RKO (cell line): ENCODE results near the gene TRAF3IP1.
"Not testable (repeated sequence)": the region's sequence is repeated elsewhere in the genome, so short reads cannot be mapped to it uniquely, and the experiment has no call there.

Source experiments
- DNase-seq: peaks from one replicate; pipeline ENCODE4 v3.0.0-alpha.2; 2016; ENCODE audit warnings: low spot score

Gene TRAF3IP1

DNA sequence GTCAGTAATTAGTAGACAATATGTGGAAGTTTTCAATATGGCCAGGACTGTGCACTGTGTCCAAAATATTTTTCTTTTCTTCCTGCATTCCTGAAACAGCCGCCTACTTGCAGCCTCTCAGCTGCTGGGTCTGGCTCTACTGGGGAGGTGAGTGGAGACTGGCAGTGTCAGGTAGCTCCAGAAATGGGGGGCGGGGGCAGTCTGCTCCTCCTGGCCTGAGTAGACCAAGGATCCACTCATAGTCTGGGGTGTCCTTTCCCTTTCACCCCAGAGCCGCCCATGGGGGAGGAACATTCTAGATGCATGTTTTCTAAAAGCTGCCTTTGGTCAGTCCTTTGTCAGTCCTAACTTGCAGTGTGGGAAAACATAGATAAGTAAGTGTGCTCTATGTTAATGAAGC lies 23.7 kb downstream of the TRAF3IP1 start:
- no peak for DNase-seq

- DNase-seq, result no peak
These were observed 24.2 kb downstream of the TRAF3IP1 start for GRCh38 chr2:238344517-238344916.

GRCh38 chr2:238345297-238345968 lies 25.1 kb downstream of the TRAF3IP1 start:
- DNase-seq, result no peak

DNA sequence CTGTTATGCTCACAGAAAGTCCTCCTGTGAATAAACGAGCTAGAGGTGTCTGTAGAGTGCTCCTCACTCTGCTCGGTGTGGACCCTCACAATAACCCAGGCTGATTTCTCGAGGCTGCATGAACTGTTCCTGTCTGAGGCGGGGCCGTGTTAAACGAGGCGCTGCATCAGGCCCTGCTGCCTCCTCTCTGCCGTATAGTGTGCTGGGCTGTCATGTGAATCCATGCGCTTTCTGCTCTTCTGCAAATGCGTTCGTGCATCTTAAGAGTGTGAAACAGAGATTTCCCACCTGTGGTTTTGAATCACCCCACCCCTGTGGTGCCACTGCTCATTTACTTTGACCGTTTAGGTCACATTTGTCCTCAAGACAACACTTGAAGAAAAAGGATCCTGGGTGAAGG lies 26.2 kb downstream of the TRAF3IP1 start:
- no peak for DNase-seq

- DNase-seq, result no peak
These were observed 30.0 kb downstream of the TRAF3IP1 start for GRCh38 chr2:238350150-238350897.

GRCh38 chr2:238351315-238351714 lies 31.0 kb downstream of the TRAF3IP1 start:
- DNase-seq, result no peak

DNA sequence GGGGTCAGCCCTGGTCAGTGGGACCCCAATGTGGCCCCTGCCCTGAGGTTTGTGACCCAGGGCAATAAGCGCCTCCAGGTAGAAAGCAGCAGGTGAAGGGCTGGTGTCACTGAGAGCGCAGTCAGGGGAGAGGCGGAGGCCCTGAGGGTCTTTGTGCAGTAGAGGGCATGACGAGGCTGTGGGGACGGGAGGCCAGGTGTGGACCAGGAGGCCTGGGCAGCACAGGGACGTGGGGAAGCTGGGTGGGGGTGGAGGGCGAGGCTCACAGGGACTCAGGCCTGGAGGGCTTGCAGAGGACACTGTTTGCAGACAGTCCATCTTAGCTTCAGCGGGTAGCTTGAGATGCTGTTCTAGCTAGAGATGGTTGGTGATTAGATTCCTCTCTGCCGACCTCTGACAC lies 32.0 kb downstream of the TRAF3IP1 start:
- DNase-seq, result no peak

- no peak for DNase-seq
These were observed 38.5 kb downstream of the TRAF3IP1 start for GRCh38 chr2:238358769-238359168.

- DNase-seq, result no peak
These were observed 39.1 kb downstream of the TRAF3IP1 start for GRCh38 chr2:238359403-238359802.

DNA sequence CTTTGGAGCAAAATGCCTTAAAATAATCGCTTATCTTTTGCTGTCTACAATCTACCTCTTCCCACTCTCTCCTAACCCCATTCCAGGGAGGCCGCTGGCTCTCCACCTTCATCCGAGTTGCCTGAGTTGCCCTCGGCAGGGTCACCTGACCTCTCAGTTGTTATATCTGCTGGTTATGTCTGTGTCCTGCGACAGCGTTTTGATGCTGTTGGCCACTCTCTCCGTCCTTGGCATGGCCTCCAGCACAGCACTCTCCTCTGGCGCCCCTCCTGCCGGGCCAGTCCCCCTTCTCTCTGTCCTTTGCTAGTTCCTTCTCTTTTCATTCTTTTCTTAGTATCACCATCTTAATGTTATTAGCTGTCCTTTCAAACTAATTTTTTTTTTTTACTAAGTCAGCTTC lies 41.6 kb downstream of the TRAF3IP1 start:
- no peak for DNase-seq

DNA sequence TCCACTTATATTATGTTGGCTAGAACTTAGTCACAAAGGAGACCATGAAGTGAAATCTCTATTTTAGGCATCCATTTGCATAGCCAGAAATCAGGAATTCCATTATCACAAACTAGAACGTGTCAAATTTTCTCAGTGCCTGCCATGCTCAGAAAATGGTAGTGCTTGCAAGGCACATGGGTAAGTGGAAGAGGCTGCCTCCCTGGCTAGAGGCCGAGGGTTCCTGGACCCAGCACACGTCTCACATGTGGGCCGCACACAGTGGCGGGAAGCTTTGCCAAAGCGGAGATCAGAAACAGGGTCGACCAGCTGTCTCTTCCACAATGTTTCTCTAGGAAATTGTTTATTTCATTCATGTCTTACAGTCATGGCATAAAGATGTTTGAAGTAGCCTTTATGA lies 42.3 kb downstream of the TRAF3IP1 start:
- no peak for DNase-seq

DNA sequence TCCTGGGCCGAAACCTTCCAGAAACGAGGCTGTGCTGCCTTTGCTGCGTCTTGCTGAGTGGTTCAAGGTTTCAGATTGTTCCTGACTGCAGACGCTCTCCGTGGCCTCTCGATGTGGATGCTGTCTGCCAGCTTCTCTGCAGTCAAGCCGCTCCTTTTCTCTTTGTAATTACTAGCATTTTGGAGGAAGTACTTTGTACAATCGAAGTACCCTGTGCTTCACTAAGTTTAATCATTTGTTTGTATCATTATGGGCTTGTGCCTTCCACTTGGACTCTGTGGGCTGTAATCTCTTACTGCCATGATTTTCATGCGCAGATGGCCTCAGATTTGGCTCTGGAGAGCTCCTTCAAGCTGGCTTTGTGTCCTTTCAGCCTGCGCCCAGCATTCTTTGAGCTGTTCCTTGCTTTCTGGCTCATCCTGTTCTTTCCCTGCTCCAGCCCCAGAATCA lies 49.3 kb downstream of the TRAF3IP1 start:
- no peak for DNase-seq

DNA sequence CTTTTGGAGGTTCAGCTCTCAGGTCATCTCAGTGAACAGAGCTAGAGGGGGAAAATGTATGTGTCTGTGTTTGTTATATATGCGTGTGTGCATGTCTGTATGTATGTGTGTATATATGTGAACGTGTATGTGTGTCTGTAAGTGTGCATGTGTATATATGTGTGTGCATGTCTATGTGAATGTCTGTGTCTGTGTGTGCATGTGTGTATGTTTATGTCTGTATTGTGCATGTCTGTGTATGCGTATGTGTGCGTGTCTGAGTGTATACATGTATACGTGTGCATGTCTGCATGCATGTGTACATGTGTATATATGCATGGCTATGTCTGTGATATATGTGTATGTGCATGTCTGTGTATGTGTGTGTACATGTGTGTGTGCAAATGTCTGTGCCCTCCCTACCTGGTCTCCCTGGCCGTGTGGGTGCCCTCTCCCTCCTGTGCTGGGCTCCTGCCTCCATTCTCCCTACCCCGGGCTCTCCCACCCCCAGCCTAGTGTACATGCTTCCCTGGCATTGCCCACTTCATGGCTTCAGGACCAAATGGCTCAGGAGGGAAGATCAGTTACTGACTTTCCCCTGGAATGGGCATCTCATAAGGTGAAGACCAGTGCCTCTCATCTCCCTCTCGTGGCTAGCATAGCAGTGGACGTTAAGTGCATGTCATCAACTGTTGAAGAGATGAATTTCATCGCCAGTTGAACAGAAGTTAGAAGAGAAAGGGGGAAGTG lies 49.9 kb downstream of the TRAF3IP1 start:
- DNase-seq, result no peak

- DNase-seq, result peak; percentile 57
These were observed 50.6 kb downstream of the TRAF3IP1 start for GRCh38 chr2:238370823-238371372.

DNA sequence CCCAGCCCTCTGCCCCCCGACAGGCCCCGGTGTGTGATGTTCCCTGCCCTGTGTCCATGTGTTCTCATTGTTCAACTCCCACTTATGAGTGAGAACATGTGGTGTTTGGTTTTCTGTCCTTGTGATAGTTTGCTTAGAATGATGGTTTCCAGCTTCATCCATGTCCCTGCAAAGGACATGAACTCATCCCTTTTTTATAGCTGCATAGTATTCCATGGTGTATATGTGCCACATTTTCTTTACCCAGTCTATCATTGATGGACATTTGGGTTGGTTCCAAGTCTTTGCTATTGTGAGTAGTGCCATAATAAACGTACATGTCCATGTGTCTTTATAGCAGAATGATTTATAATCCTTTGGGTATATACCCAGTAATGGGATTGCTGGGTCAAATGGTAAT lies 52.0 kb downstream of the TRAF3IP1 start:
- not testable (repeated sequence) for DNase-seq

DNA sequence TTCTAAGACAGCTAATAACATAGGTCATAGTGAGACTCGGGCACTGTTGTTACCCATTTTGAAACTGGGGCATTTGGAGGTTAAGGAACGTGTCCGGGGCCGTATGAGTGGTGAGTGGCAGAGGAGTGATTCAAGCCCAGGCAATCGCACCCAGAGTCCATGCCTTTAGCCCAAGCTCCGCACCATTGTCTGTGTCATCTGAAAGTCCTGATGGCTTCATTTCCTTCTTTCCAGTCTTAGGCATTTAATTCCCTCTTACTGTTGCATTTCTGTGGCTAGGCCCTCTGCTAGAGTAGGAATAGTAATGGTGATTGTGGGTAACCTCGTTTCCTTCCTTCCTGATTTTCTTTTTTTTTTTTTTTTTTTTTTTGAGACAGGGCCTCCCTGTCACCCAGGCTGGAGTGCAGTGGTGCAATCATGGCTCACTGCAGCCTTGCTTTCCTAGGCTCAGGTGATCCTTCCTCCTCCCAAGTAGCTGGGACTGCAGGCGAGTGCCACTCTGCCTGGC lies 56.6 kb downstream of the TRAF3IP1 start:
- no peak for DNase-seq

DNA sequence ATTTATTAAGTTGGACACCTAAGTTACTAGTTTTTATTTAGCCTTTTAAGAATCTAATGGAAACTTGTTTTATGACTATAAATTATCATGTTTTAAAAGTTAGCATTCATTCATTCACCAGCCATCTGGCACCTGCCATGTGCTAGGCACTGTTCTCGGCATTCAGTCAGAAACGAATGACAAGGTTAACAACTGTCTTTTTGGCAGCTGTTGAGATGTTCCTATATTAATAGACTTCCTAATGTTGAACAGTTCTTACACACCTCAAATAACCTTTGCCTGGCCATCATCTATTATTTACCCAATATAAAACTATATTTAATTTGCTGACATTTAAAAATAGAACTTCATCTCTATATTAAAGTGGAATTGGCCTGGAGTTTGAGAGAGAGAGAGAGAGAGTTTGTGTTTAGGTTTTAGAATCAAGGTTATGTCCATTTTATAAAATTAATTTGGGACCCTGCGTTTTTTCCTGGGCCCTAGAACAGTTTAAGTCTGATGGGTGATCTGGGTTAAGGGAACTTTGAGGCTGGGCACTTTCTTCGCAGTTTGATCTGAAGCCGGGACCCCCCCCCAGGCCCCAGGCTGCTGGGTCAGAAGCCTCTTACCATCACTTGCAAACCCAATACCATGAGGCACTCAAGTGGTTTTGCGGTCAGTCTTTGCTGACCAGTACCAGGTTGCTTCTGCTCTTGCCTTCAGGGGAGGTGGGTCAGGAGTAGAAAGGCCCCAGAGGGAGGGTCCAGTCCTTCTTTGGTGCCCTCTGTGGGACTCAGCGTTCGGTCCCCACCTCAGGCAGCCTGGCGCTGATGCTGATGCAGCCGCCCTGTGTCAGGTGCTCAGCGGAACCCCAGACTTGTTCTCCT lies 58.1 kb downstream of the TRAF3IP1 start:
- no peak for DNase-seq

DNA sequence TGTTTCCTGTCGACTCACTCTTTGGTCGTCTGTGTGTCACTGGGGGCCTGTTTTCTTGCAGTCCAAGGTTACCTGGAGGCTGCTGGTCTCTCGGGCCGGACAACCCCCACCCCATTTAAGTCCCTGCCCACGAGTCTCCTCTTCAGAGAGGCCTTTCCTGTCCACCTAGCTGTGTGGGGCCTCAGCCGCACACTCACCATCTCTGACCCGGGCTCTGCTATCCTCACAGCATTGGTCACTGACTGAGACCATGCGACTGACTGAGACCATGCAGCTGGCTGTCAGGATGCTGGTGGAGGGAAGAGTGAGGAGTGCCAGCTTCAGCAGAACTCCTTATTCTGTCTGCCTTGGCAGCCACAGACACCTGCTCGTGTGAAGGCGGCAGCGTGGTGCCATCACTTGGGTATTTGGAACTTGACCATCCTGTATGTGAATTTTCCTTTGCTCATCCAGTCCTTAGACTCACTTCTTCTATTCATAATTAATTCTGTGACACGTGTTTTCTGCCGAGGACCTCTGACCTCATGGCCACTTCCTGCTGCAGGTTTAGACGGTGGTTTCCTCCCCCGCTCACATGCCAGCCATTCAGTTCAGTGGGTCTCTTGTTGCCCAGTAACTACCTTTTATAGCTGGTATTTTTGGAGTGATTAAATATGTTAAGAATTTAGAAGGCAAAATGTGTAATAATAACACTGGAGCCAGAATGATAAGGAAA lies 58.9 kb downstream of the TRAF3IP1 start:
- no peak for DNase-seq

DNA sequence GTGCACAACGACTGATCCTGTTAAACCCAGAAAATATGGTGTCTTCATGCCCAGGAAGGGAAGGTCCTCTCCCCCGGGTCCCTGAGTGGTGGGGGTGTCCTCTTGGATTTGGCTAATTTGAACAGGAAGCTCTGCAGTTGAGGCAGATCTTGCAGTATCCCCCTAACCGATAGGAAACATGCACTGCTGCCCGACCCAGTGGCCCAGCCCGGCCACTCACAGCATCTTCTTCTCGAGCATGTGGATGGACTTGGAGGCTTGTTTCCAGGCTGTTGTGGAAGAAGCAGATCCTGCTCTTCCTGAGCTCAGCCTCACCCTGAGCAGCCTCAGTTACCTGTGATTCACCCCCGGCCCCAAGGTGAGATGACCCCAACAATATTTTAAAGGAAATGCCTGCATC lies 60.0 kb downstream of the TRAF3IP1 start:
- DNase-seq, result no peak

GRCh38 chr2:238380785-238381184 lies 60.5 kb downstream of the TRAF3IP1 start:
- no peak for DNase-seq
